WTC11 (cell line): Measurements from ENCODE around the gene ASL. TPM values are rescaled to one million over a fixed set of nuclear protein-coding genes. Genes with fewer than 3 reads are reported as not detected.
A peak's percentile ranks its signal among the peaks of the same experiment; 100 is the strongest.
"Not testable (repeated sequence)": the region's sequence is repeated elsewhere in the genome, so short reads cannot be mapped to it uniquely, and the experiment has no call there.

ENCODE experiments used
- ATAC-seq: fragments of 200-7000 bp; cut with Tn5 transposase; 2 replicates; pipeline ENCODE4 v1.10.0; 2021; ENCODE audit warnings: mild to moderate bottlenecking, moderate library complexity
- CTCF ChIA-PET: fragments of 300-600 bp; sonication (Branson Sonifier 250); formaldehyde crosslinking; loops from one replicate; lab custom pipeline; 2021; ENCODE audit warnings: antibody characterized with exemption; lab: Charles Lee
- POLR2A ChIA-PET: fragments of 350-600 bp; sonication (Branson Sonifier 250); formaldehyde crosslinking; loops from one replicate; lab custom pipeline; 2021; ENCODE audit warnings: antibody characterized with exemption; lab: Charles Lee
- DNase-seq: peaks from one replicate; pipeline ENCODE4 v3.0.0; 2021; ENCODE audit warnings: low spot score
- H3K27ac Mint-ChIP-seq: 2 replicates; pipeline ENCODE4 v1.8.0; 2021; ENCODE audit warnings: mixed read lengths
- H3K27me3 Mint-ChIP-seq: 2 replicates; pipeline ENCODE4 v1.8.0; 2021; ENCODE audit warnings: low read depth, mild to moderate bottlenecking, moderate library complexity, mixed read lengths
- H3K36me3 Mint-ChIP-seq: 2 replicates; pipeline ENCODE4 v1.8.0; 2021; ENCODE audit warnings: mixed read lengths
- H3K4me1 Mint-ChIP-seq: 2 replicates; pipeline ENCODE4 v1.8.0; 2022; ENCODE audit warnings: mixed read lengths
- H3K4me3 Mint-ChIP-seq: 2 replicates; pipeline ENCODE4 v1.8.0; 2021; ENCODE audit warnings: mild to moderate bottlenecking, moderate library complexity, mixed read lengths
- H3K9me3 Mint-ChIP-seq: 2 replicates; pipeline ENCODE4 v1.8.0; 2021; ENCODE audit warnings: mixed read lengths
- CBFB ChIP-seq: sonication (generic); formaldehyde crosslinking; IDR thresholded peaks from 2 replicates; pipeline ENCODE4 v1.8.1; 2022; ENCODE audit warnings: mild to moderate bottlenecking, low read depth, missing genetic modification reagents
- ETV6 ChIP-seq: sonication (generic); formaldehyde crosslinking; IDR thresholded peaks from 2 replicates; pipeline ENCODE4 v1.8.1; 2022; ENCODE audit warnings: mild to moderate bottlenecking, missing genetic modification reagents
- GABPB1 ChIP-seq: sonication (generic); formaldehyde crosslinking; IDR thresholded peaks from 2 replicates; pipeline ENCODE4 v1.8.1; 2023; ENCODE audit warnings: mild to moderate bottlenecking, missing genetic modification reagents
- HMGA2 ChIP-seq: fragments of 250-450 bp; sonication (Bioruptor Pico); IDR thresholded peaks from 2 replicates; pipeline ENCODE4 v1.4.0; 2021; ENCODE audit warnings: mild to moderate bottlenecking, moderate library complexity
- MYBL2 ChIP-seq: sonication (generic); formaldehyde crosslinking; IDR thresholded peaks from 2 replicates; pipeline ENCODE4 v1.8.1; 2023; ENCODE audit warnings: mild to moderate bottlenecking, moderate library complexity, missing genetic modification reagents
- NFYB ChIP-seq: sonication (generic); formaldehyde crosslinking; conservative IDR thresholded peaks from 2 replicates; pipeline ENCODE4 v1.8.0; 2022; ENCODE audit warnings: low read depth, missing genetic modification reagents
- RORB ChIP-seq: fragments of 250-450 bp; sonication (Bioruptor Pico); IDR thresholded peaks from 2 replicates; pipeline ENCODE4 v1.9.0; 2021; ENCODE audit warnings: mild to moderate bottlenecking
- SP1 ChIP-seq: sonication (generic); formaldehyde crosslinking; conservative IDR thresholded peaks from 2 replicates; pipeline ENCODE4 v1.8.1; 2022; ENCODE audit warnings: missing genetic modification reagents
- TEAD4 ChIP-seq: sonication (generic); formaldehyde crosslinking; IDR thresholded peaks from 2 replicates; pipeline ENCODE4 v1.8.0; 2022; ENCODE audit warnings: mild to moderate bottlenecking, missing genetic modification reagents
- ZNF232 ChIP-seq: sonication (generic); formaldehyde crosslinking; IDR thresholded peaks from 2 replicates; pipeline ENCODE4 v1.8.0; 2022; ENCODE audit warnings: mild to moderate bottlenecking, missing genetic modification reagents
- ZNF396 ChIP-seq: fragments of 250-450 bp; sonication (Bioruptor Pico); IDR thresholded peaks from 2 replicates; pipeline ENCODE4 v1.8.0; 2021; ENCODE audit warnings: mild to moderate bottlenecking, moderate library complexity, borderline replicate concordance
- total RNA-seq: library from RNA; stranded (reverse); gene quantifications from 3 replicates; pipeline ENCODE4 v1.2.3, GENCODE V29; 2021
- TF ChIP-seq, protein P1 (sequence below): fragments of 250-450 bp; sonication (Bioruptor Pico); IDR thresholded peaks from 2 replicates; pipeline ENCODE4 v1.9.0; 2021; ENCODE audit warnings: mild to moderate bottlenecking
- TF ChIP-seq, protein P2 (sequence below): sonication (generic); formaldehyde crosslinking; IDR thresholded peaks from 2 replicates; pipeline ENCODE4 v1.8.0; 2022; ENCODE audit warnings: mild to moderate bottlenecking, missing genetic modification reagents
- TF ChIP-seq, protein P3 (sequence below): sonication (generic); formaldehyde crosslinking; IDR thresholded peaks from 2 replicates; pipeline ENCODE4 v1.8.1; 2022; ENCODE audit warnings: mild to moderate bottlenecking, moderate library complexity, missing genetic modification reagents
- TF ChIP-seq, protein P4 (sequence below): fragments of 250-450 bp; sonication (Bioruptor Pico); IDR thresholded peaks from 2 replicates; pipeline ENCODE4 v1.8.0; 2021; ENCODE audit warnings: mild to moderate bottlenecking
- TF ChIP-seq, protein P5 (sequence below): sonication (generic); formaldehyde crosslinking; IDR thresholded peaks from 2 replicates; pipeline ENCODE4 v1.8.0; 2023; ENCODE audit warnings: missing genetic modification reagents

ASL gene
- total RNA-seq, 1 experiment from 2014 or later, result 31.9 TPM

DNA sequence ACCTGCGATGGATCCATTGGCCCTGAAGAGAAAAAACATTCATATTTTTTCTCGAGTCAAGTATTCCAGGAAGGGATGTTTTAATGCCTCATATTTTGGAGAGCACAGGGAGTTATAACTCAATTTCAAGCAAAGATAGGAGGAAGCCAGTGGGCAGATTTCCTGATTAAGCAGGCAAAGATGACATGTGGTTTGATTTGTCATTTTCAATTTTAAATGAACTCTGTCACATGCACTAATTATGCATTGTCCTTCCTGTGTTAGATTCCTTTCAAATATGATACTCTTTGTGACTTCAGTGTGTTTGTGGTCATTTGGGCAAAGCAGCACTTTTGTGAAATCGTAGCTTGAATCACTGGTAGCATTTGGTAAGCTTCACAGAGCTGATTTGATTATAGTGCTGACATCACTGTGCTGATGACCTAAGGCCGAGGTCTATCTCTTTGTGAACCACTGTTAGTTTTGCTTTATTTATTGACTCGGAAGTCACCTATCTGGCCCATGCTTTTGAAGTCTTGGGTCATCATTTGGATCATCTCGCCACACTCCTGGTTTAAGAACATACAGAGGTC is 50.2 kb downstream of the ASL start:
- ATAC-seq, H3K27ac Mint-ChIP-seq, DNase-seq, POLR2A ChIA-PET, H3K9me3 Mint-ChIP-seq, CTCF ChIA-PET, H3K36me3 Mint-ChIP-seq, H3K4me3 Mint-ChIP-seq, H3K27me3 Mint-ChIP-seq: not testable (repeated sequence)
- peak; percentile 50; the same call in 1 of the 2 replicates for TF ChIP-seq GABPB1
- peaks cover 15% of the 10 kb centered on the region for H3K4me1 Mint-ChIP-seq

DNA sequence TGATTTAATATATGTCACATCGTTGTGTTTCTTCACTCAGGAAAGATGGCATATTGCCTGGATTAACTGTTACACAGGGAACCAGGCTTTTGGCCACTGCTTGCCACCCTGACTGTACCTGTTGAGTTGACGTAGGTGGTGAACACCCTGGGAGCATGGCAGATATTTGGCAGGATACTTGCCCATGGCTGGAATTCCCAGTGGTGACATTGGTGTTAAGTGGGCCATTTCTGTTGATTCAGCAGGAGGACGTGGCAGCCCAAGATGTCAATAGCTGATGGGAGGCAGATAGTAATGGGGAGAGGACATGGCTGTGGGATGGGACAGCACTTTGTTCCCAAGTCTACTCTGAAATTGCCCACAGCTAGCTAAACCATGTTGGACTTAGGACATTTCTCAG is 51.6 kb downstream of the ASL start:
- H3K4me3 Mint-ChIP-seq, H3K27me3 Mint-ChIP-seq, H3K27ac Mint-ChIP-seq, DNase-seq, CTCF ChIA-PET, ATAC-seq, POLR2A ChIA-PET, H3K9me3 Mint-ChIP-seq: not testable (repeated sequence)
- Mint-ChIP-seq H3K4me1 (peaks cover 15% of the 10 kb centered on the region), H3K36me3 (peaks cover 19% of the 10 kb centered on the region)

DNA sequence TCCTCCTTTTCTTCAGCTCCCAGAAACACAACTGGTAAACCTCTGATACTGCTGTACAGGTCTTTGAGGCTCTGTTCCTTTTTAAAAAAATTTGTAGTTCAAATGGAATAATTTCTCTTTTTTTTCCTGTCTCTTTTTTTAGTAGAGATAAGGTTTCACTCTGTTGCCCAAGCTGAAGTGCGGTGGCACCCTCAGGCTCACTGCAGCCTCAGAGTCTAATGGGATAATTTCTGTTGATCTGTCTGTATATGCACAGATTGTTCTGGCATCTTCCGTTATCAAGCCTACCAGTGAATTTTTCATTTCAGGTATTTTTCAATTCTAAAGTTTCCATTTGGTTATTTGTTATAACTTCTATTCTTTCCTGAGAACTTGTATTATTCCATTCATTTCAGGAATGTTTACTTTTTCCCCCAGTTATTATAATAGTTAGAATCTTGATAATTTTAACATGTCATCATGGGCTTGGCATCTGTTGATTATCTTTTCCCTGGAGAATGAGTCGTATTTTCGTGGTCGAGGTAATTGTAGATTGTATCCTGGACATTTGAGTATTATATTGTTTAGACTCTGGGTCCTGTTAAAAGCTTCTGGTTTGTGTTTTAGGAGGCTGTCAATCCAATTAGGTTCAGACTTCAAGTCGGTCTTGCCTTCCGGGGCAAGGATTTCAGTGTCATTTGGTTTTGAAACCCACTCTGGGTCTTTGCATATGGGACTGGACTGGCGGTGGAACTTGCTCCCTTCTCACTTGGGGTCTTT is 63.6 kb downstream of the ASL start:
- no peak for ATAC-seq
- TF ChIP-seq ETV6 (CRISPR knock-in tag) (no peak), RORB (no peak), CBFB (CRISPR knock-in tag) (no peak), HMGA2 (CRISPR knock-in tag) (no peak), MYBL2 (CRISPR knock-in tag) (no peak), ZNF232 (no peak), SP1 (CRISPR knock-in tag) (no peak), TEAD4 (no peak), ZNF396 (no peak), NFYB (CRISPR knock-in tag) (no peak)
- TF ChIP-seq, protein P1, sequence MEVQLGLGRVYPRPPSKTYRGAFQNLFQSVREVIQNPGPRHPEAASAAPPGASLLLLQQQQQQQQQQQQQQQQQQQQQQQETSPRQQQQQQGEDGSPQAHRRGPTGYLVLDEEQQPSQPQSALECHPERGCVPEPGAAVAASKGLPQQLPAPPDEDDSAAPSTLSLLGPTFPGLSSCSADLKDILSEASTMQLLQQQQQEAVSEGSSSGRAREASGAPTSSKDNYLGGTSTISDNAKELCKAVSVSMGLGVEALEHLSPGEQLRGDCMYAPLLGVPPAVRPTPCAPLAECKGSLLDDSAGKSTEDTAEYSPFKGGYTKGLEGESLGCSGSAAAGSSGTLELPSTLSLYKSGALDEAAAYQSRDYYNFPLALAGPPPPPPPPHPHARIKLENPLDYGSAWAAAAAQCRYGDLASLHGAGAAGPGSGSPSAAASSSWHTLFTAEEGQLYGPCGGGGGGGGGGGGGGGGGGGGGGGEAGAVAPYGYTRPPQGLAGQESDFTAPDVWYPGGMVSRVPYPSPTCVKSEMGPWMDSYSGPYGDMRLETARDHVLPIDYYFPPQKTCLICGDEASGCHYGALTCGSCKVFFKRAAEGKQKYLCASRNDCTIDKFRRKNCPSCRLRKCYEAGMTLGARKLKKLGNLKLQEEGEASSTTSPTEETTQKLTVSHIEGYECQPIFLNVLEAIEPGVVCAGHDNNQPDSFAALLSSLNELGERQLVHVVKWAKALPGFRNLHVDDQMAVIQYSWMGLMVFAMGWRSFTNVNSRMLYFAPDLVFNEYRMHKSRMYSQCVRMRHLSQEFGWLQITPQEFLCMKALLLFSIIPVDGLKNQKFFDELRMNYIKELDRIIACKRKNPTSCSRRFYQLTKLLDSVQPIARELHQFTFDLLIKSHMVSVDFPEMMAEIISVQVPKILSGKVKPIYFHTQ, result no peak
- TF ChIP-seq, protein P2, sequence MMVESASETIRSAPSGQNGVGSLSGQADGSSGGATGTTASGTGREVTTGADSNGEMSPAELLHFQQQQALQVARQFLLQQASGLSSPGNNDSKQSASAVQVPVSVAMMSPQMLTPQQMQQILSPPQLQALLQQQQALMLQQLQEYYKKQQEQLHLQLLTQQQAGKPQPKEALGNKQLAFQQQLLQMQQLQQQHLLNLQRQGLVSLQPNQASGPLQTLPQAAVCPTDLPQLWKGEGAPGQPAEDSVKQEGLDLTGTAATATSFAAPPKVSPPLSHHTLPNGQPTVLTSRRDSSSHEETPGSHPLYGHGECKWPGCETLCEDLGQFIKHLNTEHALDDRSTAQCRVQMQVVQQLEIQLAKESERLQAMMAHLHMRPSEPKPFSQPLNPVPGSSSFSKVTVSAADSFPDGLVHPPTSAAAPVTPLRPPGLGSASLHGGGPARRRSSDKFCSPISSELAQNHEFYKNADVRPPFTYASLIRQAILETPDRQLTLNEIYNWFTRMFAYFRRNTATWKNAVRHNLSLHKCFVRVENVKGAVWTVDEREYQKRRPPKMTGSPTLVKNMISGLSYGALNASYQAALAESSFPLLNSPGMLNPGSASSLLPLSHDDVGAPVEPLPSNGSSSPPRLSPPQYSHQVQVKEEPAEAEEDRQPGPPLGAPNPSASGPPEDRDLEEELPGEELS (CRISPR knock-in tag), result no peak
- TF ChIP-seq, protein P3, sequence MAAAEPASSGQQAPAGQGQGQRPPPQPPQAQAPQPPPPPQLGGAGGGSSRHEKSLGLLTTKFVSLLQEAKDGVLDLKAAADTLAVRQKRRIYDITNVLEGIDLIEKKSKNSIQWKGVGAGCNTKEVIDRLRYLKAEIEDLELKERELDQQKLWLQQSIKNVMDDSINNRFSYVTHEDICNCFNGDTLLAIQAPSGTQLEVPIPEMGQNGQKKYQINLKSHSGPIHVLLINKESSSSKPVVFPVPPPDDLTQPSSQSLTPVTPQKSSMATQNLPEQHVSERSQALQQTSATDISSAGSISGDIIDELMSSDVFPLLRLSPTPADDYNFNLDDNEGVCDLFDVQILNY (CRISPR knock-in tag), result no peak
- TF ChIP-seq, protein P4, sequence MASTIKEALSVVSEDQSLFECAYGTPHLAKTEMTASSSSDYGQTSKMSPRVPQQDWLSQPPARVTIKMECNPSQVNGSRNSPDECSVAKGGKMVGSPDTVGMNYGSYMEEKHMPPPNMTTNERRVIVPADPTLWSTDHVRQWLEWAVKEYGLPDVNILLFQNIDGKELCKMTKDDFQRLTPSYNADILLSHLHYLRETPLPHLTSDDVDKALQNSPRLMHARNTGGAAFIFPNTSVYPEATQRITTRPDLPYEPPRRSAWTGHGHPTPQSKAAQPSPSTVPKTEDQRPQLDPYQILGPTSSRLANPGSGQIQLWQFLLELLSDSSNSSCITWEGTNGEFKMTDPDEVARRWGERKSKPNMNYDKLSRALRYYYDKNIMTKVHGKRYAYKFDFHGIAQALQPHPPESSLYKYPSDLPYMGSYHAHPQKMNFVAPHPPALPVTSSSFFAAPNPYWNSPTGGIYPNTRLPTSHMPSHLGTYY, result no peak
- TF ChIP-seq, protein P5, sequence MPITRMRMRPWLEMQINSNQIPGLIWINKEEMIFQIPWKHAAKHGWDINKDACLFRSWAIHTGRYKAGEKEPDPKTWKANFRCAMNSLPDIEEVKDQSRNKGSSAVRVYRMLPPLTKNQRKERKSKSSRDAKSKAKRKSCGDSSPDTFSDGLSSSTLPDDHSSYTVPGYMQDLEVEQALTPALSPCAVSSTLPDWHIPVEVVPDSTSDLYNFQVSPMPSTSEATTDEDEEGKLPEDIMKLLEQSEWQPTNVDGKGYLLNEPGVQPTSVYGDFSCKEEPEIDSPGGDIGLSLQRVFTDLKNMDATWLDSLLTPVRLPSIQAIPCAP (CRISPR knock-in tag), result no peak
- TF ChIP-seq, all 79 proteins: peak for 0
- H3K4me1 Mint-ChIP-seq, result no peaks in the 10 kb centered on the region
- no peaks in the 10 kb centered on the region for H3K27me3 Mint-ChIP-seq
- ChIA-PET CTCF (interaction anchor here (2.7 kb wide), 1 partner anchor 109 kb away, joined by 9 read pairs; no protein-coding TSS in a partner anchor), POLR2A (interaction anchor here (0.6 to 0.7 kb wide), 2 partner anchors 23 to 63 kb away, joined by 5 to 6 read pairs; no protein-coding TSS in a partner anchor)
- no peaks in the 10 kb centered on the region for H3K9me3 Mint-ChIP-seq
- DNase-seq, result no peak
- no peak overlapping the region for H3K27ac Mint-ChIP-seq
- peaks cover 44% of the 10 kb centered on the region for H3K36me3 Mint-ChIP-seq
- no peak overlapping the region for H3K4me3 Mint-ChIP-seq
